OCI-LY7 (cell line): ENCODE data around the gene GSK3B. TPM values are rescaled to one million over a fixed set of nuclear protein-coding genes. Genes with fewer than 3 reads are reported as not detected.

ENCODE experiments used
- BruUV-seq: library from RNA; stranded (reverse); fragments of 400-500 nt; replicated peaks from 2 replicates; lab custom pipeline; 2021; lab: Mats Ljungman, UMichigan
- CTCF ChIA-PET: fragments of 300-600 bp; sonication (Branson Sonifier 250); formaldehyde crosslinking; loops from one replicate; lab custom pipeline; 2022; ENCODE audit warnings: antibody characterized with exemption; ENCODE audit not compliant: unreplicated experiment; lab: Charles Lee
- POLR2A ChIA-PET: fragments of 300-600 bp; sonication (Branson Sonifier 250); formaldehyde crosslinking; loops from one replicate; lab custom pipeline; 2022; ENCODE audit warnings: antibody characterized with exemption; lab: Charles Lee
- DNase-seq: peaks from one replicate; pipeline ENCODE4 v3.0.0-alpha.2; 2015; ENCODE audit warnings: low spot score
- H2AFZ ChIP-seq: fragments of 200-600 bp; sonication (generic), shearing (Covaris generic); 2 replicates; pipeline ENCODE4 v1.6.1; 2014; ENCODE audit warnings: mild to moderate bottlenecking, antibody characterized with exemption, low read length, moderate library complexity
- H3K27ac ChIP-seq: fragments of 200-600 bp; sonication (generic); 2 replicates; pipeline ENCODE4 v1.5.1; 2014; ENCODE audit warnings: mixed run types, low read depth, mild to moderate bottlenecking, moderate library complexity, low read length, inconsistent platforms; ENCODE audit not compliant: poor library complexity, severe bottlenecking
- H3K36me3 ChIP-seq: fragments of 200-600 bp; sonication (generic); 2 replicates; pipeline ENCODE4 v1.6.1; 2014; ENCODE audit warnings: mild to moderate bottlenecking, antibody characterized with exemption, low read length, moderate library complexity, mixed read lengths; ENCODE audit not compliant: insufficient read depth
- H3K4me1 ChIP-seq: fragments of 200-600 bp; sonication (generic); 2 replicates; pipeline ENCODE4 v1.5.1; 2014; ENCODE audit warnings: mild to moderate bottlenecking, low read length; ENCODE audit not compliant: insufficient read depth, poor library complexity, severe bottlenecking
- H3K4me2 ChIP-seq: fragments of 200-600 bp; sonication (generic); 2 replicates; pipeline ENCODE4 v1.6.1; 2014; ENCODE audit warnings: mild to moderate bottlenecking, low read length
- H3K4me3 ChIP-seq: fragments of 200-600 bp; sonication (generic); 2 replicates; pipeline ENCODE4 v1.5.1; 2014; ENCODE audit warnings: mild to moderate bottlenecking, low read depth, low read length; ENCODE audit not compliant: poor library complexity, severe bottlenecking
- H3K79me2 ChIP-seq: fragments of 200-600 bp; sonication (generic); 2 replicates; pipeline ENCODE4 v1.6.1; 2016; ENCODE audit warnings: low read depth, mild to moderate bottlenecking, low read length, moderate library complexity, mixed read lengths; ENCODE audit not compliant: insufficient read depth
- H3K9me2 ChIP-seq: fragments of 200-600 bp; sonication (generic); 2 replicates; pipeline ENCODE4 v1.6.1; 2016; ENCODE audit warnings: mild to moderate bottlenecking, low read length, mixed read lengths; ENCODE audit not compliant: insufficient read depth
- H3K9me3 ChIP-seq: fragments of 200-600 bp; sonication (generic); 2 replicates; pipeline ENCODE4 v1.6.1; 2014; ENCODE audit warnings: mild to moderate bottlenecking, mixed run types, low read length, mixed read lengths
- H4K20me1 ChIP-seq: fragments of 200-600 bp; sonication (generic); 2 replicates; pipeline ENCODE4 v1.6.1; 2014; ENCODE audit warnings: mild to moderate bottlenecking, antibody characterized with exemption, low read length, moderate library complexity, mixed read lengths; ENCODE audit not compliant: insufficient read depth
- CTCF ChIP-seq: fragments of 200-600 bp; sonication (generic); conservative IDR thresholded peaks from 2 replicates; pipeline ENCODE4 v1.5.1; 2014; ENCODE audit warnings: mild to moderate bottlenecking, antibody characterized with exemption, low read length, moderate library complexity, mixed read lengths
- EZH2phosphoT487 ChIP-seq: fragments of 200-600 bp; sonication (generic); IDR thresholded peaks from 2 replicates; pipeline ENCODE4 v1.6.1; 2018; ENCODE audit warnings: low read depth, borderline replicate concordance, mild to moderate bottlenecking, mixed run types, antibody characterized with exemption, low read length, moderate library complexity, mixed read lengths
- intact Hi-C: fragments of 100-400 bp; cut with micrococcal nuclease; formaldehyde crosslinking; loops from one replicate; pipeline ENCODE4 v1.10.0; 2022; ENCODE audit not compliant: unreplicated experiment
- total RNA-seq, 2 experiments: library from RNA; depleted of rRNA in 1 of 2; stranded (reverse); fragments of >200 nt in 1 of 2; shearing (Covaris generic) in 1 of 2; gene quantifications; 2 replicates each; pipeline ENCODE4 v1.2.3, GENCODE V29; 2014 to 2022

Gene GSK3B
- total RNA-seq, 2 experiments from 2014 or later = 26.6 to 40.9 TPM

GRCh38 chr3:119873646-119874045 is 220.6 kb downstream of the GSK3B start:
- BruUV-seq = no TSS peak
- TF ChIP-seq EZH2phosphoT487 (no peak), CTCF (no peak)
- Histone ChIP-seq H3K9me3 (no peaks in the 10 kb centered on the region), H3K9me2 (no peaks in the 10 kb centered on the region), H3K27ac (no peak overlapping the region), H3K4me3 (no peak overlapping the region), H2AFZ (no peak overlapping the region), H3K36me3 (0 out of 2 replicates have a peak, but pooled peaks cover 5% of the 10 kb centered on the region), H3K4me1 (no peaks in the 10 kb centered on the region), H3K79me2 (no peaks in the 10 kb centered on the region), H3K4me2 (no peak overlapping the region), H4K20me1 (no peaks in the 10 kb centered on the region)
- no peak for DNase-seq
- POLR2A ChIA-PET = interaction anchor here (0.7 kb wide), 1 partner anchor 87 kb away, joined by 4 read pairs; no protein-coding TSS in a partner anchor
- intact Hi-C loops = no loop called here
- CTCF ChIA-PET = no interaction called here

GRCh38 chr3:119872773-119873172 is 221.5 kb downstream of the GSK3B start:
- DNase-seq = no peak
- no peaks in the 10 kb centered on the region for H3K79me2 ChIP-seq
- H3K36me3 ChIP-seq = 0 out of 2 replicates have a peak, but pooled peaks cover 5% of the 10 kb centered on the region
- H3K9me3 ChIP-seq = no peaks in the 10 kb centered on the region
- no peak overlapping the region for H2AFZ ChIP-seq
- ChIA-PET POLR2A (no interaction called here), CTCF (no interaction called here)
- H3K4me2 ChIP-seq = no peak overlapping the region
- intact Hi-C loops = no loop called here
- H3K4me1 ChIP-seq = no peaks in the 10 kb centered on the region
- no peaks in the 10 kb centered on the region for H4K20me1 ChIP-seq
- TF ChIP-seq EZH2phosphoT487 = no peak
- no peak for TF ChIP-seq CTCF
- no peak overlapping the region for H3K4me3 ChIP-seq
- no peak overlapping the region for H3K27ac ChIP-seq
- no TSS peak for BruUV-seq
- no peaks in the 10 kb centered on the region for H3K9me2 ChIP-seq

DNA sequence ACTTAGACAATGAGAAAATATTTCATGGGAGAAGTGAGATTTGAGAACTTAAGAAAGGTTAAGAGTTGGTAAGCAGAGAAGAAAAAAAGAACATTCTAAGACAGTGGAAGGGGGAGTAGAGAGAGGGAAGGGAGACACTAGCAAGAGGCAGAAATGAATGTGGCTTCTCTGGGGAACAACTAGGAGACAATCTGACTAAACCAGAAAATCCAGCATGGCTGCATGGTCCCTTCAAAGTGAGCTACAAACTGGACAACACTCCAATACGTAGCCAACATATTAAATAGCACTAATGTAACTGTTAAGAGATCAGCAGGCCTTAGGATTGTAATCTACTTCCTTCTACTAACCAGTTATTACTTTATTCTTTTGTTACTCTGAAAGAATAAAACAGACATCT is 222.7 kb downstream of the GSK3B start:
- no peaks in the 10 kb centered on the region for H3K9me2 ChIP-seq
- ChIA-PET POLR2A (interaction anchor here (1.0 to 1.2 kb wide), 2 partner anchors 10 to 83 kb away, joined by 3 read pairs; no protein-coding TSS in a partner anchor), CTCF (no interaction called here)
- no peak overlapping the region for H3K4me3 ChIP-seq
- H3K27ac ChIP-seq = no peak overlapping the region
- H3K36me3 ChIP-seq = 0 out of 2 replicates have a peak, but pooled peaks cover 1% of the 10 kb centered on the region
- H3K4me2 ChIP-seq = no peak overlapping the region
- intact Hi-C loops = no loop called here
- no peaks in the 10 kb centered on the region for H3K9me3 ChIP-seq
- H3K79me2 ChIP-seq = no peaks in the 10 kb centered on the region
- H4K20me1 ChIP-seq = no peaks in the 10 kb centered on the region
- H3K4me1 ChIP-seq = no peaks in the 10 kb centered on the region
- DNase-seq = no peak
- BruUV-seq = no TSS peak
- no peak overlapping the region for H2AFZ ChIP-seq
- TF ChIP-seq EZH2phosphoT487 (no peak), CTCF (no peak)
